T follicular helper cell (primary cell): ENCODE measurements around the gene SERPINB7.
"Not testable (repeated sequence)": the region's sequence is repeated elsewhere in the genome, so short reads cannot be mapped to it uniquely, and the experiment has no call there.

Source experiments
- DNase-seq: peaks from one replicate; pipeline ENCODE4 v3.0.0-alpha.2; 2020; ENCODE audit warnings: low read depth
- total RNA-seq, 2 experiments: gene quantifications; one replicate each; lab custom pipeline; 2026; lab: John Stamatoyannopoulos, UW

The SERPINB7 gene
- total RNA-seq, result 0 reads per million in 2 experiments

- no peak for DNase-seq
Measured at GRCh38 chr18:63775166-63775730, at the start of gene SERPINB7. TSS of gene SERPINB7 (plus strand) at chr18:63775418. CDS start at chr18:63782373, 6,955 bp downstream.

- DNase-seq, result no peak
Measured at GRCh38 chr18:63725682-63726480, 49.3 kb upstream of the SERPINB7 start.

GRCh38 chr18:63730773-63731172 is 44.4 kb upstream of the SERPINB7 start:
- DNase-seq, result no peak

- DNase-seq, result no peak
Measured at GRCh38 chr18:63731215-63731614, 44.0 kb upstream of the SERPINB7 start.

GRCh38 chr18:63736876-63737275 is 38.3 kb upstream of the SERPINB7 start:
- DNase-seq, result no peak

- DNase-seq, result no peak
Measured at GRCh38 chr18:63741769-63742168, 33.4 kb upstream of the SERPINB7 start.

GRCh38 chr18:63747006-63747405 is 28.2 kb upstream of the SERPINB7 start:
- no peak for DNase-seq

- no peak for DNase-seq
Measured at GRCh38 chr18:63749489-63749888, 25.7 kb upstream of the SERPINB7 start.

- no peak for DNase-seq
Measured at GRCh38 chr18:63752636-63753035, 22.6 kb upstream of the SERPINB7 start.

- no peak for DNase-seq
Measured at GRCh38 chr18:63753676-63754075, 21.5 kb upstream of the SERPINB7 start.

- no peak for DNase-seq
Measured at GRCh38 chr18:63757541-63757940, 17.7 kb upstream of the SERPINB7 start.

- no peak for DNase-seq
Measured at GRCh38 chr18:63758615-63759240, 16.5 kb upstream of the SERPINB7 start.

- DNase-seq, result not testable (repeated sequence)
Measured at GRCh38 chr18:63759786-63760185, 15.4 kb upstream of the SERPINB7 start.

GRCh38 chr18:63762518-63762917 is 12.7 kb upstream of the SERPINB7 start:
- DNase-seq, result no peak

- DNase-seq, result no peak
Measured at GRCh38 chr18:63763831-63764600, 11.2 kb upstream of the SERPINB7 start.

GRCh38 chr18:63765837-63766236 is 9.4 kb upstream of the SERPINB7 start:
- DNase-seq, result no peak

GRCh38 chr18:63773551-63773950 is 1.7 kb upstream of the SERPINB7 start:
- DNase-seq, result no peak

- no peak for DNase-seq
Measured at GRCh38 chr18:63774511-63774910, 707 bp upstream of the SERPINB7 start.

- no peak for DNase-seq
Measured at GRCh38 chr18:63779386-63779785, 4.2 kb downstream of the SERPINB7 start.

GRCh38 chr18:63783394-63783793 is 8.2 kb downstream of the SERPINB7 start:
- DNase-seq, result no peak

- no peak for DNase-seq
Measured at GRCh38 chr18:63784787-63785452, 9.7 kb downstream of the SERPINB7 start.

- no peak for DNase-seq
Measured at GRCh38 chr18:63787673-63788072, 12.5 kb downstream of the SERPINB7 start.
